Suprapubic skin (tissue), 4 donors: ENCODE data around the gene COL4A3. TPM values are rescaled to one million over a fixed set of nuclear protein-coding genes. Genes with fewer than 3 reads are reported as not detected.

Source experiments
- DNase-seq, 2 donors: peaks; one replicate each; pipeline ENCODE4 v3.0.0-alpha.2; 2019; ENCODE audit warnings: low spot score in 2 of 2
- H3K27ac ChIP-seq: fragments of 200-600 bp; sonication (generic); one replicate; pipeline ENCODE4 v1.5.1; 2019
- H3K27me3 ChIP-seq: fragments of 200-600 bp; sonication (generic); one replicate; pipeline ENCODE4 v1.5.1; 2019
- H3K36me3 ChIP-seq: fragments of 200-600 bp; sonication (generic); one replicate; pipeline ENCODE4 v1.5.1; 2019
- H3K4me1 ChIP-seq: fragments of 200-600 bp; sonication (generic); one replicate; pipeline ENCODE4 v1.5.1; 2019
- H3K4me3 ChIP-seq: fragments of 200-600 bp; sonication (generic); one replicate; pipeline ENCODE4 v1.5.1; 2019; ENCODE audit warnings: mild to moderate bottlenecking
- H3K9me3 ChIP-seq: fragments of 200-600 bp; sonication (generic); one replicate; pipeline ENCODE4 v1.5.1; 2019
- EP300 ChIP-seq: sonication (generic); formaldehyde crosslinking; IDR thresholded peaks from one replicate; pipeline ENCODE4 v1.6.1; 2017; ENCODE audit warnings: antibody characterized with exemption
- POLR2A ChIP-seq, 2 donors: fragments of 450-650 bp; IDR thresholded peaks; one replicate each; pipeline ENCODE4 v1.6.1; 2017; ENCODE audit warnings: antibody characterized with exemption in 2 of 2, mild to moderate bottlenecking in 2 of 2, moderate library complexity in 2 of 2
- POLR2AphosphoS5 ChIP-seq, 3 donors: sonication (generic); formaldehyde crosslinking; IDR thresholded peaks; one replicate each; pipeline ENCODE4 v1.6.1; 2017; ENCODE audit warnings: antibody characterized with exemption in 3 of 3
- WGBS: methylation state at CpG from one replicate; pipeline ENCODE4 v1.1.5; 2018; 5-methylcytosine and 5-hydroxymethylcytosine counted together
- total RNA-seq, 4 donors: library from RNA; depleted of rRNA; stranded (reverse); fragments of >200 nt; gene quantifications; one replicate each; pipeline ENCODE4 v1.1.0, GENCODE V29; 2016
- TF ChIP-seq, protein P1 (sequence below), 2 donors: fragments of 200-600 bp in 1 of 2; fragments of 450-650 bp in 1 of 2; sonication (generic) in 1 of 2; IDR thresholded peaks; one replicate each; pipeline ENCODE4 v1.5.1; 2016 to 2019; ENCODE audit warnings: antibody characterized with exemption in 2 of 2, mild to moderate bottlenecking in 1 of 2, moderate library complexity in 1 of 2

COL4A3 gene
- total RNA-seq, 4 donors from 2014 or later, result 0.26 to 2.2 (median 0.80) TPM; not detected in 1

DNA sequence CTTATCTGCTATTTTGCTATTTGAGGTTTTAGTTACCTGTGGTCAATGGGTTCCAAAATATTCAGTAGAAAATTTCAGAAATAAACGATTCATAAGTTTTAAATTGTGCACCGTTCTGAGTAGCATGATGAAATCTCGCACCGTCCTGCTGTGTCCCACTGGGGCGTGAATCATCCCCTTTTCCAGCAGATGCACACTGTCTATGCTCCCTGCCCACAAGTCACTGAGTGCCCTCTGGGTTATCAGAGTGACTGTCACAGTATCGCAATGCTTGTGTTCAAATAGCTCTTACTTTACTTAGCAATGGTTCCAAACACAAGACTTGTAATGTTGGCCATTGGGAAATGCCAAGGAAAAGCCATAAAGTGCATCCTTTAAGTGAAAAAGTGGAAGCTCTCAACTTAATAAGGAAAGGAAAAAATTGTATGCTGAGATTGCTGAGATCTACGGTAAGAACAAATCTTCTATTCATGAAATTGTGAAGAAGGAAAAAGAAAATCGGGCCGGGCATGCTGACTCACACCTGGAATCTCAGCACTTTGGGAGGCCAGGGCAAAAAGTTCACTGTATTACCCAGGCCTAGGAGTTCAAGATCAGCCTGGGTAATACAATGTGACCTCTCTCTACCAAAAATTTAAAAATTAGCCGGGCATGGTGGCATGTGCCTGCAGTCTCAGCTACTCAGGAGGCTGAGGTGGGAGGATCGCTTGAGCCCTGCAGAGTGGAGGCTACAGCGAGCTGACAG, 13.3 kb downstream of the COL4A3 start:
- TF ChIP-seq, protein P1, sequence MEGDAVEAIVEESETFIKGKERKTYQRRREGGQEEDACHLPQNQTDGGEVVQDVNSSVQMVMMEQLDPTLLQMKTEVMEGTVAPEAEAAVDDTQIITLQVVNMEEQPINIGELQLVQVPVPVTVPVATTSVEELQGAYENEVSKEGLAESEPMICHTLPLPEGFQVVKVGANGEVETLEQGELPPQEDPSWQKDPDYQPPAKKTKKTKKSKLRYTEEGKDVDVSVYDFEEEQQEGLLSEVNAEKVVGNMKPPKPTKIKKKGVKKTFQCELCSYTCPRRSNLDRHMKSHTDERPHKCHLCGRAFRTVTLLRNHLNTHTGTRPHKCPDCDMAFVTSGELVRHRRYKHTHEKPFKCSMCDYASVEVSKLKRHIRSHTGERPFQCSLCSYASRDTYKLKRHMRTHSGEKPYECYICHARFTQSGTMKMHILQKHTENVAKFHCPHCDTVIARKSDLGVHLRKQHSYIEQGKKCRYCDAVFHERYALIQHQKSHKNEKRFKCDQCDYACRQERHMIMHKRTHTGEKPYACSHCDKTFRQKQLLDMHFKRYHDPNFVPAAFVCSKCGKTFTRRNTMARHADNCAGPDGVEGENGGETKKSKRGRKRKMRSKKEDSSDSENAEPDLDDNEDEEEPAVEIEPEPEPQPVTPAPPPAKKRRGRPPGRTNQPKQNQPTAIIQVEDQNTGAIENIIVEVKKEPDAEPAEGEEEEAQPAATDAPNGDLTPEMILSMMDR (IDR thresholded peaks at IDR 0.05), result no peak
- TF ChIP-seq POLR2A (IDR thresholded peaks at IDR 0.05), result no peak
- no peak for TF ChIP-seq EP300
- TF ChIP-seq POLR2AphosphoS5 (IDR thresholded peaks at IDR 0.05), result no peak
- no peaks in the 10 kb centered on the region for H3K4me1 ChIP-seq
- no peaks in the 10 kb centered on the region for H3K36me3 ChIP-seq
- DNase-seq, result no peak
- no peak overlapping the region for H3K27ac ChIP-seq
- H3K9me3 ChIP-seq, result no peaks in the 10 kb centered on the region
- no peak overlapping the region for H3K4me3 ChIP-seq
- no peaks in the 10 kb centered on the region for H3K27me3 ChIP-seq
- 94% methylated on average over 12 of the region's 12 CpGs for WGBS

DNA sequence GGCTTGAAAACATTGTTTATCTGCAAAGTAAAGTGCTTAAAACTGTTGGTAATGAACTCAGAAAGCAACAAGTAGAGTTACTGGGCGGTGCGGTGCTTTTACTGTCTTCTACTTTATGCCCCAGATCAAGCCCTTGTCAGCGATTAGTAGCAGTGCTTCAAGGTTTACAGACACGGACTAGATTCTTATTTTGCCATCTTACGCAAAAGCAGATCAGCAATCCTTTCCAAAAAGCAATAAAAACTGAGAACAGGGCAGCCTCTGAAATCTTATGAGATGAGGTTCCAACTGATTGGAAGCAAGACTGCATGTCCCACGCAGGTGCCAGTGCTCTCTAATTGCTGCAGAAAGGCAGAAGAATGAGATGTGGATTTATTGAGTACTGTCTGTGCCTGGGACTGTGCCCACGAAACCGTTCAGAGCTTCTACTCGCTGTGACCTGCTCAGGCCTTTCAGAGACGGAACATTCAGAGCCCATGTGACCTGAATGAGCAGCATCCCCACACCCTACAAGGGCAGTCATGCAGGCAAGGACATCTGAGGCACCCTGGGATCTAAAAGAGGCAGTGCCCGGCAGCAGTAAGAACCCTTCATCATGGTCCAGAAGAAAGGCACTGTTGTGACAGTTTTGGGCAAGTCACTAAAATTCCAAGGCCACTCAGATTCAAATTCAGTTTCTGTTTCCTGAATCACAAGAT, 15.7 kb downstream of the COL4A3 start:
- H3K27me3 ChIP-seq, result no peaks in the 10 kb centered on the region
- H3K4me1 ChIP-seq, result no peaks in the 10 kb centered on the region
- no peak overlapping the region for H3K27ac ChIP-seq
- no peaks in the 10 kb centered on the region for H3K9me3 ChIP-seq
- no peak for DNase-seq
- H3K36me3 ChIP-seq, result no peaks in the 10 kb centered on the region
- no peak for TF ChIP-seq EP300
- TF ChIP-seq POLR2A (IDR thresholded peaks at IDR 0.05), result no peak
- no peak for TF ChIP-seq POLR2AphosphoS5 (IDR thresholded peaks at IDR 0.05)
- TF ChIP-seq, protein P1 (IDR thresholded peaks at IDR 0.05), result no peak
- no peak overlapping the region for H3K4me3 ChIP-seq
- WGBS, result 62% methylated on average over 11 of the region's 11 CpGs

DNA sequence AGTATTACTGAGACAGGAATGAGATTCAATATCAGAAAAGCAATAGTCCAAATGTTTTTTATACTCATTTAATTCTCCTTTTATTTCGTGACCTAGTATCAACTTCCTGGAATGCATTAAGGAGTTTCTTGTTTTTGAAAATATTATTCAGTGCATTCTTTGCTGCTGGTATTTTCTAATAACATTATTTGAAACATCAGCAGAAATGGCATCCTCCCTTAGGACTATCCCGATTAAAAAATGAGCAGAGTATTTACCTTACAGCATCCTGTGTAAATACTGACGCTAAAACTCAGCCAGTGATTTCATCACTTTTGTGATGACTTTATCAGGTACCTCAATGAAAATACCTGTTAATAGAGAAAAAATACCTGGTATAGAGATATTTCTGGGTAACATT, 16.3 kb downstream of the COL4A3 start:
- Histone ChIP-seq H3K4me1 (no peaks in the 10 kb centered on the region), H3K27me3 (no peaks in the 10 kb centered on the region), H3K36me3 (no peaks in the 10 kb centered on the region), H3K4me3 (no peak overlapping the region), H3K9me3 (no peaks in the 10 kb centered on the region), H3K27ac (no peak overlapping the region)
- no peak for DNase-seq
- TF ChIP-seq POLR2A (IDR thresholded peaks at IDR 0.05) (no peak), POLR2AphosphoS5 (IDR thresholded peaks at IDR 0.05) (no peak), EP300 (no peak)
- TF ChIP-seq, protein P1 (IDR thresholded peaks at IDR 0.05), result no peak
- WGBS, result 69% methylated on average over 3 of the region's 3 CpGs

DNA sequence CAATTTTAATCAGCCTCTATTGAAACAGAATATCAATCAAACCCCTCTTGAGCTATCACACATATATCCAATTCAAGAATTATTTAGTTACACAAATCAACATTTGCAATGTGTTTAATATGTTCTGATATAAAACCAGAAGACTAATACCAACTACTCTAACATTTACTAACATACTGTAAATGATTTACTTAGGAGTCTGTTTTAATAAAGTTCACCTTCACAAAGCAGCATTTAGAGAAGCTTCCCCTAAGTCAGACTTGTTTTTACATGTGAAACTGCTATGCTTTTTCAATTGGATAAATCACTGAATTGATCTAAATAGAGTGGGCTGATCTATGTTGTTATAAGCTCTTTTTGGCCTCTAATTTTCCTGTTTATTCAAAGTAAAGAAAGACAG, 18.3 kb downstream of the COL4A3 start:
- Histone ChIP-seq H3K27me3 (no peaks in the 10 kb centered on the region), H3K4me1 (no peaks in the 10 kb centered on the region), H3K36me3 (no peaks in the 10 kb centered on the region), H3K4me3 (no peak overlapping the region), H3K27ac (no peak overlapping the region), H3K9me3 (no peaks in the 10 kb centered on the region)
- no peak for DNase-seq
- TF ChIP-seq, protein P1 (IDR thresholded peaks at IDR 0.05), result no peak
- TF ChIP-seq POLR2AphosphoS5 (IDR thresholded peaks at IDR 0.05) (no peak), EP300 (no peak), POLR2A (IDR thresholded peaks at IDR 0.05) (no peak)

GRCh38 chr2:227183657-227184367, 19.4 kb downstream of the COL4A3 start:
- WGBS, result 94% methylated on average over 2 of the region's 2 CpGs

More at GRCh38 chr2:227183657-227184367, 19.4 kb downstream of the COL4A3 start:
- Histone ChIP-seq H3K4me3 (no peak overlapping the region), H3K9me3 (no peaks in the 10 kb centered on the region), H3K36me3 (no peaks in the 10 kb centered on the region), H3K4me1 (no peaks in the 10 kb centered on the region), H3K27me3 (no peaks in the 10 kb centered on the region), H3K27ac (no peak overlapping the region)
- no peak for DNase-seq
- TF ChIP-seq POLR2AphosphoS5 (IDR thresholded peaks at IDR 0.05) (no peak), EP300 (no peak), POLR2A (IDR thresholded peaks at IDR 0.05) (no peak)
- TF ChIP-seq, protein P1 (IDR thresholded peaks at IDR 0.05), result no peak
